HG02840 (cell line): Measurements from ENCODE around the gene TTC39A.

ENCODE experiments used
- ATAC-seq: cut with Tn5 transposase; IDR thresholded peaks from one replicate; pipeline ENCODE4 v1.9.1; 2021; ENCODE audit warnings: mild to moderate bottlenecking, moderate library complexity, moderate number of reproducible peaks; ENCODE audit not compliant: unreplicated experiment, low FRiP score

TTC39A gene

DNA sequence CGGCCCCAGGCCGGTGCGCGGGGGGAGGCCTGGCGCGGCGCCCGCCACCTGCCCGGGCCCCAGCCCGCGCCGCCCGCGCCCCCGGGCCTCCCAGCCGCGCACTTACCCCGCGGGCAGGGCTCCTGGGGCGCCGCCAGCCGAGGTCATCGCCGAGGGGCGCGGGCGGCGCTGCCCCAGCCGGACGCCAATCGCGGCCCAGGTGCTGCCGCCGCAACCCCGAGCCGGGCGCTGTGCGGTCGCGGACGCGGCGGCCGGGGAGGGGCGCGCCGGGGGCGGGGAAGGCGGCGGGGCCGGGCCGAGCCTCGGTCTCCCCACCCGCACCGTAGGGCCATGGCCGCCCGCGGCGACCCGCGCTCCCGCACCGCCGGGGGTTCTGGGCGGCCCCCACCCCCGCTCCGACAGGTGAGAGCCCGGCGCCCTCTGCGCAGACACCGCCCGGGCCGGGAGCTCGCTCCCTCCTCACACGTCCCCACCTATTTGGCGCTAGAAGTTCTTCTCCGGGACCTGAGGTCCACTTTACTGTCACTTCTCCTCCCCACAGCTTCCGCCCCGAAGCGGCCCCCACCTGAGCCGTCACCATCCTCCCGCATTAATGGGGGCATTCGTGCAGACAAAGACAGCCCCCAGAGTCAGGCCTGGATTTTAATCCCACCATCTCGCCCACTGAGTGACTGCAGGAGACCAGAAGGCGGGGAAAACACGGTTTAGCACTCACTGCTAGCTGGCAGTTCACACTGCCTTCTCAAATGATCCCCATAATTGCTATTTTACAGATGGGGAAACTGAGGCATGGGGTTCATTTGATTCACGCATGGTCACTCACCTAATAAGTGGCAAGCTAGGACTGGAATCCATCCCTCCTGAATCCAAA is at the start of gene TTC39A:
Gene TTC39A, minus strand, starts transcription at position 232 of the 871 bp plus-strand sequence. Its CDS starts 85 bp downstream, at position 147.
- ATAC-seq = no peak

- ATAC-seq = no peak
These were observed 48.5 kb upstream of the TTC39A start for GRCh38 chr1:51378871-51379270.

DNA sequence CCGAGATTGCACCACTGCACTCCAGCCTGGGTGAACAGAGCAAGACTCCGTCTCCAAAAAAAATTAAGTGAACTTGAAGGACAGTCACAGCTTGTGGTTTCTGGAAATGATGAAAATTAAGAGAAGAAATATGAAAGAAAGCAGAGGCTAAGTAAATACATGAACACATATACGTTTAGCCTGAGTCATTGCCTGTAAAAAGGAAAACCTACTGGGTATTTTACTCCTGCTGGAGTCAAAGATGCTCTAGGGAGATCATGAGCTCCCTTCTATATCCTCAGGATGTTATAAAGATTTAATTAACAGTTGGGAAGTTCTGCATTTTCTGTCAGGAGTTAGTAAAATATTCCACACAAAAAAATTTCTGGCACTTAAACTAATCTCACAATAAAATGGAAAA is 43.5 kb upstream of the TTC39A start:
- ATAC-seq = no peak

GRCh38 chr1:51372561-51372960 is 42.2 kb upstream of the TTC39A start:
- no peak for ATAC-seq

DNA sequence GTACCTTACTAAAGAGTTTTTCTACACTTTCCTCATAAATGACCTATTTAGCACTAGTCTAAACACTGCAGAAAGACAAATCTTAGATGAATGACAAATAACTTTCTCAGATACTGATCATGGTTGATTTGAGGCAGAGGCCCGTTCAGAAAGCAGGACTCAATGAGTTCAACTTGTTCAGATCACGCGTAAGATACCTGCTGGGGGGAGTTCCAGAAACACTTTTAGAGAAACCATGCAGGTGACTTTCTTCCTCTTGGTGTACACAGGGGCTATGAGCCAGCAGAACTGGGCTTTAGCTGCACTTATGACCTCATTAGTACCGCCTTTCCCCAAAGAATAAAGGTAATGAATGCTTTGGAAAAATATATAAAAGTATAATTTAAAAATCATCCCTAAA is 38.8 kb upstream of the TTC39A start:
- ATAC-seq = no peak

GRCh38 chr1:51365774-51366173 is 35.4 kb upstream of the TTC39A start:
- ATAC-seq = no peak

DNA sequence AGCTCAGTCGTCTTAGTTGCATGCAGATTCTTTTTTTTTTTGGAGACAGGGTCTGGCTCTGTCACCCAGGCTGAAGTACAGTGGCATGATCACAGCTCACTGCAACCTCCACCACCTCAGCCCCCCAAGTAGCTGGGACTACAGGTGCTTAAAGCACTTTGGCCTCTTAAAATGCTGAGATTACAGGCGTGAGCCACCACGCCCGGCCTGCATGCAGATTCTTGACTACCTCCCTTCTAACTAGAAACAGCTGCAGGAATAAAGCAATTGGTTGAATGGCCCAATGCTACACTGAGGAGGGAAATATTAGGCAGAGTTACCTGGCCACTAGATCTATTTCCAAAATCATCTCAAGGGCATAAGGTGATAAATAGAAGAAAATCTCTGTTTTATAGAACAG is 29.5 kb upstream of the TTC39A start:
- no peak for ATAC-seq

GRCh38 chr1:51355382-51355781 is 25.0 kb upstream of the TTC39A start:
- ATAC-seq = no peak

GRCh38 chr1:51354416-51354815 is 24.1 kb upstream of the TTC39A start:
- no peak for ATAC-seq

DNA sequence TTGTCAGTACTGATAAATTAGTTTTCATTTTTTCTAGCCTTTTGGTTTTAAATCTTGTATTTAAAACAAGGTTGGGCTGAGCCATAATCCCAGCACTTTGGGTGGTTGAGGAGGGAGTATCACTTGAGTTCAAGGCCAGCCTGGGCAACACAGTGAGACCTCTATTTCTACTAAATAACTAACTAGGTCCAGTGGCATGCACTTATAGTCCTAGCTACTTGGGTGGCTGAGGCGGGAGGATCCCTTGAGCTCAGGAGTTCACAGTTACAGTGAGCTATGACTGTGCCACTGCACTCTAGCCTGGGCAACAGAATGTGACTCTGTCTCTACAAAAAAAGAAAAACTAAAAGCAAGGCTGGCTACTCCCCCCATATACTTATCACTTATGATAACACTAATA is 21.5 kb upstream of the TTC39A start:
- ATAC-seq = no peak

- ATAC-seq = no peak
These were observed 19.5 kb upstream of the TTC39A start for GRCh38 chr1:51349862-51350261.

- ATAC-seq = no peak
These were observed 17.8 kb upstream of the TTC39A start for GRCh38 chr1:51348147-51348527.

DNA sequence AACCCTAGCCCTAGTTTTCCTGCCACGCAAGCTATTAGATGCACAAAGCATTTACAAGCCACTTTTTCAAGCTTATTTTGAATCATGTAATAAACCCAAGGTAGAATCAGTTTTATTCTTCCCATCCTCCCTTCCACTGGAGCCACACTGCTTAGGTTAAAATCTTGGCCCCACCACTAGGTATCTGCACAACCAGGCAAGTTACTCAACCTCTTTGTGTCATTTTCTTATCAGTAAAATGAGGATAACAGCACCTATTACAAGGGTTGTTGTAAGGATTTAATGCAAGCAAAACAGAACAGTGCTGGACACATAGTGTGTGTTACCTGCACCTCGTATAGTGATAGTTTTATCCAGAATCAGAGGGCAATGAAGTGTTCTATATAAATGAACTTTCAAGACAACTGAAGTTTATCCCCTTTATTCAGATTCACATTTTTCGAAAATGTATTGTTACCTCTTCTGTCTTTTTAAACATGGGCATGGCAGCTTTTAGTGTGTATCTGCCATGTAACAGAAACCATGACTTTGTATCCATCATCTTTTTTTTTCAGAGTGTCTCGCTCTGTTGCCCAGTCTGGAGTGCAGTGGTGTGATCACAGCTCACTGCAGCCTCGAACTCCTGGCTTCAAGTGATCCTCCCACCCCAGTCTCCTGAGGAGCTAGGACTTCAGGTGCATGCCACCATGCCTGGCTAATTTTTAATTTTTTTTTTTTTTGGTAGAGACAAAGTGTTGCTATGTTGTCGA is 17.2 kb upstream of the TTC39A start:
- no peak for ATAC-seq

- ATAC-seq = no peak
These were observed 16.0 kb upstream of the TTC39A start for GRCh38 chr1:51346086-51346942.

GRCh38 chr1:51345300-51345687 is 14.9 kb upstream of the TTC39A start:
- no peak for ATAC-seq

- no peak for ATAC-seq
These were observed 14.4 kb upstream of the TTC39A start for GRCh38 chr1:51344602-51345299.

GRCh38 chr1:51344276-51344601 is 13.9 kb upstream of the TTC39A start:
- ATAC-seq = no peak

DNA sequence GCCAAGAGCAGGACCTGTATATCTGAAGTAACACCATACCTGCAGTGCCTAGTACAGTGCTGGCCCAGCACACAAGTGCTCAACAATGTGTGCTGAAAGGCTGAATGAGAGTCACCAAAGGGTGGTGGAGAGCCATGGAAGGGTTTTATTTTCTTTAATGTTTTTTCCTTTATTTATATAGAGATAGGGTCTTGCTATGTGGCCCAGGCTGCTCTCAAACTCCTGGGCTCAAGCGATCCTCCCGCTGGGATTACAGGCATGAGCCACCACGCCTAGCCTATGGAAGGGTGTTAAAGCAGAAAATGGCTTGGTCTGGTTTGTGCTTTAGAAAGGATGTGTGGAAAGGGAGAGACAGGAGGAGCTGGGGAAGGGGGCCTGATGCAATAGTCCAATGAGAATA is 13.3 kb upstream of the TTC39A start:
- ATAC-seq = no peak

DNA sequence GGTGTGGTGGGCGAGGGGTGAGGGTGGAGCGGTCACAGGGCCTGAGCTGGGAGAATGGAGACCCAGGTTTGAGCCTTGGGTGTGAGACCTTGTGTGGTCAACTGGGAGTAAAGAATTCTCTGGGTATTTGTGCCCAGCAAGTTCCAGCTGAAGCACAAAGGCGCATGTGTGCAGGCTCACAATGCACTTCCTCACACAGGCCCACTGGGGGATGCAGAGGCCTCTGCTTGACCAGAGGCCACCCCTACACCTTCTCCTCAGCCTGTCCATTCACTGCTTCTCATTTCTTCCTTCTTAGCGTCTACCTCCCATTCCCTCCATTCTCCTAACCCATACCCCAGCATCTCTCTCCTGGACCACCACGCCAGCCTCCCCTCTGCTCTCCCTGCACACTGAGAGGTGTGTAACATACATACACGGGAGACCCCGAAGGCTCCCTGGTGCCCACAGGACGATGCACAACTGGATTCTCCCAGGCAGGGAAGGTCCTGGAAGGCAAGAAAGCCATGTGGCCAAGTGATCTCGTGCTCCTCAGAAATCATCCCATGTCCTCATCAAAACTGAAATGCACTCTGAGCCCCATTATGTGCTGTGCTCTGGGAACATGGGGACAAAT is 12.3 kb upstream of the TTC39A start:
- no peak for ATAC-seq

GRCh38 chr1:51341876-51342496 is 11.6 kb upstream of the TTC39A start:
- ATAC-seq = no peak
